ENCODE results near the gene IFT88.

IFT88 gene

GRCh38 chr13:20566468-20566897 lies 474 bp upstream of the IFT88 start:
- no peak for DNase-seq (ENCODE audit: low spot score)

DNA sequence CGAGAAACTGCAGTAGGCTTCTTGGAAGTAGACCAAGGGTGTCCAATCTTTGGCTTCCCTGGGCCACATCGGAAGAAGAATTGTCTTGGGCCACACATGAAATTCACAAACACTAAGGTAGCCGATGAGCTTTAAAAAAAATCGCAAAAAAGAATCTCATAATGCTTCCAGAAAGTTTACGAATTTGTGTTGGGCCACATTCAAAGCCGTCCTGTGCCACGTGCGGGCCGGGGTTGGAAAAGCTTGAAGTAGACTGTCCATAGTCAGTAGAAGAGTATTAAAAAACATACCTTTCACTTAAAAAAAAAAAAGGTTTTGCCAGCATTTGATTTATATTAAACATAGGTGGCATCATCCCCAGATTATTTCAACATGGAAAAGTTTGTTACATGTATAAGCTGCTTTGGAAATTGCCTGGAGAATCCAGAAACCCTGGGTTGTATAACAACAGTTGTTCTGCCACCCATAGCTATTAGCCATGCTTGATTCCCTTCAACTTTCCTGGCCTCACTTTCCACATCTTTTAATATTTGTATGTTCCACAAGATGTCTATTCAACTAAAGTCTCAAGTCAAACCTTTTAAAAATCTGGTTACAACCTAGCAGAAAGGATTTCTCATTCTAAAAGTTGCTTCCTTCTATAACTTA lies 1.0 kb downstream of the IFT88 start:
- no peak for DNase-seq (ENCODE audit: low spot score)

GRCh38 chr13:20570517-20570916 lies 3.6 kb downstream of the IFT88 start:
- DNase-seq (ENCODE audit: low spot score), result no peak

GRCh38 chr13:20571676-20572075 lies 4.7 kb downstream of the IFT88 start:
- DNase-seq (ENCODE audit: low spot score), result no peak

- no peak for DNase-seq (ENCODE audit: low spot score)
Measured at GRCh38 chr13:20573186-20573585, 6.2 kb downstream of the IFT88 start.

DNA sequence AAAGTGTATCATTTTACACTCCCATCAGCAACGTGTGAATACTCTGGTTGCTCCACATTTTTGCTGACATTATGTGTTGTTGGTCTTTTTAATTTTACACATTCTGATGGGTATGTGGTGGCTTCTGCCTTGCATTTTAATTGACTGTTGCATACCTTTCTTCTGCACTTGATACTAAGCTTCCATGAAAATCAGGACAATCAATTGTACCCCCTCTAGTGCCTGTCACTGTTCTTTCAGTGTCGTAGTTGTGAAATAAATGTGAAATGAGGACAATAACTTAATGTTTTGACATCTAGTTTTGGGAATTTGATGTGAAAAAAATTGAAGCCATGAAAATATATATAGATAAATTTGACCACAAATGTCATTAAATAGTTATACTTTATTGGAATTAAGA lies 6.7 kb downstream of the IFT88 start:
- DNase-seq (ENCODE audit: low spot score), result no peak

GRCh38 chr13:20579191-20579590 lies 12.2 kb downstream of the IFT88 start:
- DNase-seq (ENCODE audit: low spot score), result no peak

DNA sequence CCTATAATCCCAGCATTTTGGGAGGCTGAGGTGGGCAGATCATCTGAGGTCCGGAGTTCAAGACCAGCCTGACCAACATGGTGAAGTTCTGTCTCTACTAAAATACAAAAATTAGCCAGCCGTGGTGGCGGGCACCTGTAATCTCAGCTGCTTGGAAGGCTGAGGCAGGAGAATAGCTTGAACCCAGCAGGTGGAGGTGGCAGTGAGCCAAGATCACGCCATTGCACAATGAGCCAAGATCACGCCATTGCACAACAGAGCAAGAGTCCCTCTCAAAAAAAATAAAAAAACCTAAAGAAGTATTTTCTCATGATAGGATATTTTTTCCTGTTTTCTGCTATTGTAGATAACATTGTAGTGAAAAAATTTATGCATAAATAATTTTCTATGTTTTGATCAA lies 13.3 kb downstream of the IFT88 start:
- DNase-seq (ENCODE audit: low spot score), result no peak

- DNase-seq (ENCODE audit: low spot score), result no peak
Measured at GRCh38 chr13:20582026-20582425, 15.1 kb downstream of the IFT88 start.

- DNase-seq (ENCODE audit: low spot score), result no peak
Measured at GRCh38 chr13:20583803-20584293, 16.9 kb downstream of the IFT88 start.

DNA sequence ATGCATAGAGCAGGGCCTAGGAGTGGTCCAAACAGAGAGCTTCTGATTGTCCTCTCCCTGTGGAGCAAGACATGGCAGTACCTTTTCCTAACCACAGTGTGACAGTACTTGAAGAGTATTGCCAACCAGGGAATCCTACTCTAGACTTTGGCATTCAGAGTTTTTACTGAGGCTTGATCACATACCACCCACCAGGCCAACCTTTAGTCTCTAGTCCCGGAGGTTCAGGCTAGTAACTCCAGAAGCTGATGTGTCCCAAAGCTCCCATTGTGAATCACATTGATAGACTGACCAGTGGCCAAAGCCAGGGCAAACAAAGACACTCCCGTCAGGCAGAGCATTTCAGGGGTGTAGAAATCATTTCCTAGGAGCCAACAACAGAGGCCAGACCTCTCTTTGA lies 18.4 kb downstream of the IFT88 start:
- no peak for DNase-seq (ENCODE audit: low spot score)

GRCh38 chr13:20588529-20589110 lies 21.7 kb downstream of the IFT88 start:
- DNase-seq (ENCODE audit: low spot score), result peak; percentile 57

- DNase-seq (ENCODE audit: low spot score), result no peak
Measured at GRCh38 chr13:20590561-20590960, 23.6 kb downstream of the IFT88 start.

DNA sequence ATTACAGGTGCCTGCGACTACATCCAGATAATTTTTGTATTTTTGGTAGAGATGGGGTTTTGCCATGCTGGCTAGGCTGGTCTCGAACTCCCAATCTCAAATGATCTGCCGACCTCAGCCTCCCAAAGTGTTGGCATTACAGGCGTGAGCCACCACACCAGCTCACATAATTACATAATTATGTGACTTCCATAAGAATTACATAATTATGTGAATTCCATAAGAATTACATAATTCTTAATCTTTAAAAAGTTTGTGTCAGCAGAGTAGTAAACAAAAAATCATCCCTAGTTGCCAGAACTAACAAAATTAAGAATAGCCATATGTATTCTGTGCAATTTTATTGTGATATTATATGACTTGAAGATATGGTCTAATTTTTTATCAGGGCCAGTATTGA lies 25.6 kb downstream of the IFT88 start:
- no peak for DNase-seq (ENCODE audit: low spot score)

GRCh38 chr13:20594280-20594679 lies 27.3 kb downstream of the IFT88 start:
- no peak for DNase-seq (ENCODE audit: low spot score)

- DNase-seq (ENCODE audit: low spot score), result no peak
Measured at GRCh38 chr13:20607015-20607414, 40.1 kb downstream of the IFT88 start.

DNA sequence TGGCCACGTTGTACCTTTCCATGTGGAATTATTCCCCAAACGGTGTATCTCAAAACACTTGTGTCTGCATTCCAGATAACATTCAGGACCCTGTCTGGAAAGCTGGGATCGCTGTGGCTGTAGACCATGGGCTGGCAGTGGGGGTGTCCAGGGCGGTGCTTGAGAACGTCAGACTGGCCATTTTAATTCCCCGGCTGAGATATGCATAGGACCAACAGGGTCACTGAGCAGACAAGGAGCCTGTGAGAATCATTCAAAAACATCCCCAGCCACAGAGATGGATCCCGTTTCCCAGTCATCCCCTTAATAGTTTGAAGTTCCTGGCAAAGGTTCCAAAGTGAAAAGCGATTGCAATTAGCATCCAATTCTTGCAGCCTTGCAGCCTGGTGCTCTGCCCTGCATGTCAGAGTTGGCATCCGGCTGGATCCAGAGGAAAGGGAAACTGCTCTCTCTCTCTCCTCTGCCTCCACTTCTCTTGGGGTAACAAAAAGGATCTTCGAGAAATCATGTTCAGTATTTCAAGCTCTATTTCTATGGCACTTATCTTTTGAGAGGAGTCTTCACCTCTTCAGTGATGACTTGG lies 41.6 kb downstream of the IFT88 start:
- no peak for DNase-seq (ENCODE audit: low spot score)

DNA sequence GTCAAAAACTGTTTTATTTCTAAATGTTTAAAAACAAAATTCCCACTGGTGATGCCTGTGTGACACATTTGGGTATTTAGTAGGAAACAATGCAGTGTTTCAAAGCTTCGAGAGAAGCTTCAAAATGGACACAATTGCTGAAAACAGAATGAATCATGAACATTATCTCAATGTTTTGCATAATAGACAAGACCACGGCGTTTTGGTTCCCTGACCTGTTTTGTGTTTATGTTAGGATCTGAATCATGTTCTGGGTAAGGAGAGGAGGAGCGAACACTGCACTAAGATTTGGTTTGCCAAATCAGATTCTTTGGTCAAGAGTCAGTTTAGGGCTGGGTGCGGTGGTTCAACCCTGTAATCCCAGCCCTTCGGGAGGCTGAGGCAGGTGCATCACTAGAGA lies 42.2 kb downstream of the IFT88 start:
- DNase-seq (ENCODE audit: low spot score), result no peak

GRCh38 chr13:20610006-20610405 lies 43.0 kb downstream of the IFT88 start:
- DNase-seq (ENCODE audit: low spot score), result no peak

DNA sequence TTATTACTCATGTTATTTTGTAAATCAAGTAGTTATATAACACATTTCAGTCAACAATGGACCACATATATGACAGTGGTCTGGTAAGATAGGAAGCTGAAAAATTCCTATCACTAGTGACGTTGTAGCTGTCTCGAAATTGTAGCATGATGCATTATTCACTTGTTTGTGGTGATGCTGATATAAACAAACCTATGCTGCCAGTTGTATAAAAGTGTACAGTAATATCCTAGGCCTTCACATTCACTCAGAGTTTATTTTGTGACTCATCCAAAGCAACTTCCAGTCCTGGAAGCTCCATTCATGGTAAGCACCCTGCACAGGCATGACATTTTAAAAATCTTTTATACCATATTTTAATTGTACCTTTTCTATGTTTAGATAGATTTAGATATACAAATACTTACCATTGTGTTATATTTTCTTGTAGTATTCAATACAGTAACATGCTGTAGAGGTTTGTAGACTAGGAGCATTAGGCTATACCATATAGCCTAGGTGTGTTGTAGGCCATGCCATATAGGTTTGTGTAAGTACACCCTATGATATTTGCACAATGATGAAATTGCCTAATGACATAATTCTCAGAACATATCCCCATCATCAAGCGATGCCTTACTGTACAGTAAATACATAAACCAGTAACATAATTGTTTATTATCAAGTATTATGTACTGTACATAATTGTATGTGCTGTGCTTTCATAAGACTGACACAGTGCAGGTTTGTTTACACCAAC lies 49.3 kb downstream of the IFT88 start:
- no peak for DNase-seq (ENCODE audit: low spot score)

DNA sequence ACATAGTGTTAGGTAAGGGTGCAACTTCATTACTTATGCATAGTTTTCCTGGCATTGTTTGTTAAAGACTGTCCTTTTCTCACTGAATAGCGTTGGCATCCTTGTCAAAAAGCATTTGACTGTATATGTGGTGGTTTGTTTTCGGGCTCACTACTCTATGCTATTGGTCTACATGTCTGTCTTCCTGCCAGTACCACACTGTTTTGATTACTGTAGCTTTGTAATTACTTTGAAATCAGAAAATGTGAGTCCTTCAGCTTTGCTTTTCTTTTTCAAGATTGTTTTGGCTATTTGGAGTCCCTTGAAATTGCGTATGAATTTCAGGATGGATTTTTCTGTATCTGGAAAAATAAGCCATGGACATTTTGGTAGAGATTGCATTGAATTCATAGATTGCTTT lies 56.0 kb downstream of the IFT88 start:
- DNase-seq (ENCODE audit: low spot score), result no peak

GRCh38 chr13:20624213-20624612 lies 57.3 kb downstream of the IFT88 start:
- DNase-seq (ENCODE audit: low spot score), result no peak

GRCh38 chr13:20633802-20634201 lies 66.8 kb downstream of the IFT88 start:
- DNase-seq (ENCODE audit: low spot score), result no peak
